K562 (cell line): Measurements from ENCODE around the gene CREB3L4. TPM values are rescaled to one million over a fixed set of nuclear protein-coding genes. Genes with fewer than 3 reads are reported as not detected.
A peak's percentile ranks its signal among the peaks of the same experiment; 100 is the strongest.

Experiments
- ARID4B ChIP-seq: sonication (generic); formaldehyde crosslinking; IDR thresholded peaks from 2 replicates; pipeline ENCODE4 v1.8.0; 2022; ENCODE audit warnings: mild to moderate bottlenecking, missing genetic modification reagents
- CHD7 ChIP-seq: fragments of 200-600 bp; sonication (generic); IDR thresholded peaks from one replicate; pipeline ENCODE4 v1.6.1; 2012; ENCODE audit warnings: mild to moderate bottlenecking, low read depth, low read length, inconsistent platforms
- NR1H2 ChIP-seq: sonication (generic); formaldehyde crosslinking; IDR thresholded peaks from 2 replicates; pipeline ENCODE4 v1.4.0; 2020; ENCODE audit warnings: mild to moderate bottlenecking, missing genetic modification reagents
- RBFOX2 ChIP-seq: fragments of 200-400 bp; formaldehyde crosslinking; IDR thresholded peaks from 2 replicates; pipeline ENCODE4 v1.6.1; 2017; ENCODE audit warnings: low read depth, mild to moderate bottlenecking, low read length, moderate library complexity
- RCOR1 ChIP-seq, 2 experiments: IDR thresholded peaks; 2 replicates each; pipeline ENCODE4 v1.6.1; 2012; ENCODE audit warnings: low read depth in 2 of 2, low read length in 2 of 2, borderline replicate concordance in 1 of 2, improper control_type of control experiment in 1 of 2
- SNRNP70 ChIP-seq: fragments of 200-400 bp; formaldehyde crosslinking; optimal IDR thresholded peaks from 2 replicates; pipeline ENCODE3; 2017; ENCODE audit warnings: low read depth, low read length
- ZFX ChIP-seq: sonication (generic); formaldehyde crosslinking; IDR thresholded peaks from 2 replicates; pipeline ENCODE4 v1.8.0; 2022; ENCODE audit warnings: mild to moderate bottlenecking, missing genetic modification reagents, moderate library complexity
- ZNF511 ChIP-seq: sonication (generic); formaldehyde crosslinking; IDR thresholded peaks from 2 replicates; pipeline ENCODE4 v1.8.0; 2022; ENCODE audit warnings: mild to moderate bottlenecking, missing genetic modification reagents
- ZNF77 ChIP-seq: fragments of 250-450 bp; sonication (Bioruptor Pico); IDR thresholded peaks from 2 replicates; pipeline ENCODE4 v1.5.0; 2020
- polyA plus RNA-seq, 8 experiments: library from polyadenylated mRNA; depleted of rRNA in 4 of 8; stranded (reverse) in 5 of 8; unstranded in 3 of 8; fragments of >200 nt; fragmentation: Nextera tagmentation in 2 of 8; fragmentation: Illumina TruSeq in 1 of 8; extraction: Ambion mirVana in 2 of 8; extraction: Trizol in 1 of 8; gene quantifications; 2 replicates each; pipeline versions ENCODE4 v1.2.1 to v1.2.3, GENCODE V29; 2011 to 2014; ENCODE audit warnings: inconsistent platforms in 1 of 8, missing spikeins in 1 of 8
- total RNA-seq, 7 experiments: library from RNA; depleted of rRNA in 6 of 7; stranded (reverse); fragments of >200 nt in 6 of 7; fragmentation: Illumina TruSeq in 2 of 7; extraction: Trizol in 2 of 7; gene quantifications; 2 replicates each; pipeline versions ENCODE4 v1.2.1 to v1.2.3, GENCODE V29; 2011 to 2021; ENCODE audit warnings: low replicate concordance in 1 of 7

CREB3L4 gene
- total and polyA plus RNA-seq, 9 of the 15 experiments (the other 6 are each of a cell fraction or from before 2014, with no cell fraction given), result 9.9 to 18.6 (median 13.9) TPM

- TF ChIP-seq CHD7 (no peak), ZNF77 (CRISPR knock-in tag) (no peak), SNRNP70 (no peak), RBFOX2 (peak; percentile 81), ZFX (CRISPR knock-in tag) (peak; percentile 86), NR1H2 (CRISPR knock-in tag) (no peak), ARID4B (CRISPR knock-in tag) (peak; percentile 75; the same call in 1 of the 2 replicates), RCOR1 (IDR thresholded peaks at IDR 0.05; ENCODE audit: borderline replicate concordance in 1 of 2, low read depth in 2 of 2, low read length in 2 of 2) (0 out of 4 replicates have a peak, but pooled peaks of 1 of the 2 experiments have one; percentile 31), ZNF511 (CRISPR knock-in tag) (peak; percentile 51; the same call in 1 of the 2 replicates)
Measured at GRCh38 chr1:153922076-153922971, 45.4 kb upstream of the CREB3L4 start (continued).
